DOHH2 (cell line): Measurements from ENCODE around the gene GYS1.

Experiments used
- H3F3A ChIP-seq: fragments of 200-600 bp; sonication (generic), shearing (Covaris generic); 2 replicates; pipeline ENCODE4 v1.6.0; 2016; ENCODE audit warnings: antibody characterized with exemption, mild to moderate bottlenecking; ENCODE audit not compliant: control insufficient read depth, insufficient read depth
- H3K27ac ChIP-seq: fragments of 200-600 bp; sonication (generic); 2 replicates; pipeline ENCODE4 v1.5.1; 2014; ENCODE audit warnings: low read depth, mild to moderate bottlenecking, low read length, moderate library complexity
- H3K27me3 ChIP-seq: fragments of 200-600 bp; sonication (generic); 2 replicates; pipeline ENCODE4 v1.6.1; 2014; ENCODE audit warnings: mild to moderate bottlenecking, low read length, mixed read lengths; ENCODE audit not compliant: control insufficient read depth
- H3K36me3 ChIP-seq: fragments of 200-600 bp; sonication (generic); 2 replicates; pipeline ENCODE4 v1.6.1; 2014; ENCODE audit warnings: mild to moderate bottlenecking, low read length, moderate library complexity, mixed read lengths; ENCODE audit not compliant: control insufficient read depth
- H3K4me1 ChIP-seq: fragments of 200-600 bp; sonication (generic); 2 replicates; pipeline ENCODE4 v1.6.1; 2014; ENCODE audit warnings: mild to moderate bottlenecking, low read length, mixed read lengths; ENCODE audit not compliant: control insufficient read depth
- H3K4me2 ChIP-seq: fragments of 200-600 bp; sonication (generic); 2 replicates; pipeline ENCODE4 v1.6.0; 2014; ENCODE audit warnings: mild to moderate bottlenecking, low read length, moderate library complexity
- H3K4me3 ChIP-seq: fragments of 200-600 bp; sonication (generic); 2 replicates; pipeline ENCODE4 v1.5.1; 2014; ENCODE audit warnings: mild to moderate bottlenecking, low read length, mixed read lengths
- H3K79me2 ChIP-seq: fragments of 200-600 bp; sonication (generic); 2 replicates; pipeline ENCODE4 v1.6.1; 2014; ENCODE audit warnings: mild to moderate bottlenecking, low read length, mixed read lengths; ENCODE audit not compliant: control insufficient read depth
- H3K9me2 ChIP-seq: fragments of 200-600 bp; sonication (generic); replicated peaks from 2 replicates; pipeline ENCODE4 v1.6.1; 2014; ENCODE audit warnings: mild to moderate bottlenecking, low read length, mixed read lengths; ENCODE audit not compliant: control insufficient read depth
- H3K9me3 ChIP-seq: fragments of 200-600 bp; sonication (generic); 2 replicates; pipeline ENCODE4 v1.6.1; 2014; ENCODE audit warnings: antibody characterized with exemption, low read length, mixed read lengths; ENCODE audit not compliant: control insufficient read depth, insufficient read depth
- H4K20me1 ChIP-seq: fragments of 200-600 bp; sonication (generic); 2 replicates; pipeline ENCODE4 v1.6.0; 2014; ENCODE audit warnings: low read depth, mild to moderate bottlenecking, antibody characterized with exemption, low read length, moderate library complexity; ENCODE audit not compliant: control insufficient read depth, insufficient read depth
- EZH2phosphoT487 ChIP-seq: fragments of 200-600 bp; sonication (generic); IDR thresholded peaks from 2 replicates; pipeline ENCODE4 v1.6.1; 2017; ENCODE audit warnings: borderline replicate concordance, mild to moderate bottlenecking, antibody characterized with exemption, low read length, moderate library complexity, mixed read lengths
- TF ChIP-seq, protein P1 (sequence below): fragments of 200-600 bp; sonication (generic); IDR thresholded peaks from one replicate; pipeline ENCODE4 v1.5.1; 2014; ENCODE audit warnings: antibody characterized with exemption, mild to moderate bottlenecking, low read depth, low read length; ENCODE audit not compliant: poor library complexity, severe bottlenecking

GYS1 gene

DNA sequence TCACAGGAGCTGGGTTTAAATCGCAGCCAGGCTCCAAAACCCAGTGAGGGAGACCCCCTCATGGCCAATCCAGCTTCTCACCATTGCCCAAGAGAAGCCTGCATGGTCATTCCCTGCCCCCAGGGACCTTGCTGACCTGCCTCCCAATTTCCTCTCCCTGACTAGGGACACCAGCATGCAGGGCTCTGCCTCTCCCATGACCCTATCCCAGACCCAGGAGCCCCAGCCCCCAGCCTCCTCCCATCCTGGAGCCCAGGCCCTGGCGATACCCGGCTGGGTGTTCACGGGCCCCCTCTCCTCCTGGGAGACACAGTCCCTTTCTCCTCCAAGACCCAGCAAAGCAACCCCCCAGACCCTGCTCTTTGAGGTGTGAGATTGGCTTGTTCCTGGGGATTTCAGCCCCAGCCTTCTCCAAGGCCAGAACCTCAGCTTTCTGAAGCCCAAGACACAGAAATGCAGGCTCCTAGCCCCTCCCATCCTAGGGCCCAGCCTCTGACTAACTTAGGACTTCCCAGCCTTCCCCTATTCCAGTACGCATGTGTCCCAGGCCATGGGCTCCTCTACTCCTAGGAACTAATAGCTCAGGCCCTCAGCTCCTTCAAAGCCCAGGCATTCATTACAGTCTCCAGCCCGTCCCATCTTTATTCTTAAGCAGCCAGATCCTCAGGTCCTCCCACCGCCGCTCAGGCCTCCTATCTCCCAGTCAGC is 1.1 kb downstream of the GYS1 start:
- Histone ChIP-seq H3K9me2 (no peaks in the 10 kb centered on the region), H3K4me2 (peak overlapping the region; percentile 87), H3K4me1 (peaks cover 20% of the 10 kb centered on the region), H3K79me2 (peaks cover 53% of the 10 kb centered on the region), H3F3A (no peaks in the 10 kb centered on the region), H3K9me3 (no peaks in the 10 kb centered on the region), H3K27ac (peak overlapping the region; percentile 22; the same call in 1 of the 2 replicates), H3K4me3 (peak overlapping the region; percentile 81), H3K27me3 (no peaks in the 10 kb centered on the region), H4K20me1 (no peaks in the 10 kb centered on the region), H3K36me3 (peaks cover 28% of the 10 kb centered on the region)
- no peak for TF ChIP-seq EZH2phosphoT487
- TF ChIP-seq, protein P1, sequence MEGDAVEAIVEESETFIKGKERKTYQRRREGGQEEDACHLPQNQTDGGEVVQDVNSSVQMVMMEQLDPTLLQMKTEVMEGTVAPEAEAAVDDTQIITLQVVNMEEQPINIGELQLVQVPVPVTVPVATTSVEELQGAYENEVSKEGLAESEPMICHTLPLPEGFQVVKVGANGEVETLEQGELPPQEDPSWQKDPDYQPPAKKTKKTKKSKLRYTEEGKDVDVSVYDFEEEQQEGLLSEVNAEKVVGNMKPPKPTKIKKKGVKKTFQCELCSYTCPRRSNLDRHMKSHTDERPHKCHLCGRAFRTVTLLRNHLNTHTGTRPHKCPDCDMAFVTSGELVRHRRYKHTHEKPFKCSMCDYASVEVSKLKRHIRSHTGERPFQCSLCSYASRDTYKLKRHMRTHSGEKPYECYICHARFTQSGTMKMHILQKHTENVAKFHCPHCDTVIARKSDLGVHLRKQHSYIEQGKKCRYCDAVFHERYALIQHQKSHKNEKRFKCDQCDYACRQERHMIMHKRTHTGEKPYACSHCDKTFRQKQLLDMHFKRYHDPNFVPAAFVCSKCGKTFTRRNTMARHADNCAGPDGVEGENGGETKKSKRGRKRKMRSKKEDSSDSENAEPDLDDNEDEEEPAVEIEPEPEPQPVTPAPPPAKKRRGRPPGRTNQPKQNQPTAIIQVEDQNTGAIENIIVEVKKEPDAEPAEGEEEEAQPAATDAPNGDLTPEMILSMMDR: no peak

DNA sequence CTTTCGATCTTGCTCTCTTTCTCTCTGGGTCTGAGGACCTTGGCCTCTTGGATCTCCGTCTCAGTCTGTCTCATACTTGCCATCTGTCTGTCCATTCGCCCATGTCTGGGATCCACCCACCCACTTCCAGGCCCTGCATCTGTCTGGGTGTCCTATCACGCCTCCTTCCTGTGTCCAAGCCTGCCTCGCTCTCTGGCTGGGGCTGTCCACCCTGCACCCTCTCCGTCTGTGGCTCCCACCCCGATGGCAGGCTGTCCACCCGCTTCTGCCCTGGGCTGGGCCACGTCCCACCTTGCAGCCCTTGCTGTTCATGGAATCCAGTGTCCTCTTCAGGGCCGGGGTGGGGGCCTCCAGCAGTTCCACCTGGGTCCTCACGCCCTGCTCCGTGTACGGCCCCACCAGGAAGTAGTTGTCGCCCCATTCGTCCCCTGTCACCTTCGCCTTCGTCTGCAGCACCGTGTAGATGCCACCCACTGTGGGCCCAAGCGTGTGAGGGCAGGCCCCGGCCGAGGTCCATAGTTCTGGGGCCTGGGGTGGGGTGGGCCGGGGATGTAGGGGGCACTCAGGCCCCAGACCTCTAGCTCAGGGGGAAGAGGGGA is 2.0 kb downstream of the GYS1 start:
- no peaks in the 10 kb centered on the region for H3K9me3 ChIP-seq
- H3F3A ChIP-seq: no peaks in the 10 kb centered on the region
- H3K4me2 ChIP-seq: no peak overlapping the region
- TF ChIP-seq, protein P1: no peak
- no peak for TF ChIP-seq EZH2phosphoT487
- H3K27ac ChIP-seq: no peak overlapping the region
- no peaks in the 10 kb centered on the region for H4K20me1 ChIP-seq
- H3K9me2 ChIP-seq: no peaks in the 10 kb centered on the region
- peaks cover 29% of the 10 kb centered on the region for H3K36me3 ChIP-seq
- H3K4me1 ChIP-seq: peaks cover 20% of the 10 kb centered on the region
- peaks cover 44% of the 10 kb centered on the region for H3K79me2 ChIP-seq
- no peak overlapping the region for H3K4me3 ChIP-seq
- no peaks in the 10 kb centered on the region for H3K27me3 ChIP-seq

DNA sequence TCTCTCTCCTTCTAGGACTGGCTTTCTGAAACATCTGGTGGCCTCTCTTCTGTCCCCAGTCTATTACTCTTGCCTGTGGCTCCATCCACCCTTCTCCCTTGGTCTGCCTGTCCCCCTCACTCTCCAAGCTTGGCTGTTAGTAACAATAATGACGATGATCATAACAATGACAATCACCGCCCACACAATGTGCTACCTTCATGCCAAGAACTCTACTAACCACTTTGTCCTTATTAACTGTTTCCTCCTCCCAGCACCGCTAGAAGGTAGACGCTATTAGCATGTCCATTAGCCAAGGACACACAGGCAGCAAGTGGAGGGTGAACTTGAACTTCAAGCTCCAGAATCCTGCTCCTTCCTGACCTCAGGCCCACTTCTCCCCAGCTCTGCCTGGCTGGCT is 2.7 kb downstream of the GYS1 start:
- Histone ChIP-seq H3K4me1 (peaks cover 19% of the 10 kb centered on the region), H3K4me3 (no peak overlapping the region), H3K36me3 (peaks cover 32% of the 10 kb centered on the region), H3K9me2 (no peaks in the 10 kb centered on the region), H3K4me2 (no peak overlapping the region), H3F3A (no peaks in the 10 kb centered on the region), H3K9me3 (no peaks in the 10 kb centered on the region), H4K20me1 (no peaks in the 10 kb centered on the region), H3K27me3 (no peaks in the 10 kb centered on the region), H3K27ac (no peak overlapping the region), H3K79me2 (peaks cover 37% of the 10 kb centered on the region)
- TF ChIP-seq EZH2phosphoT487: no peak
- TF ChIP-seq, protein P1: no peak
